WTC11 (cell line): Measurements from ENCODE around the gene NEK6. TPM values are rescaled to one million over a fixed set of nuclear protein-coding genes. Genes with fewer than 3 reads are reported as not detected.

Experiments
- ATAC-seq: fragments of 200-7000 bp; cut with Tn5 transposase; 2 replicates; pipeline ENCODE4 v1.10.0; 2021; ENCODE audit warnings: mild to moderate bottlenecking, moderate library complexity
- CTCF ChIA-PET: fragments of 300-600 bp; sonication (Branson Sonifier 250); formaldehyde crosslinking; loops from one replicate; lab custom pipeline; 2021; ENCODE audit warnings: antibody characterized with exemption; lab: Charles Lee
- POLR2A ChIA-PET: fragments of 350-600 bp; sonication (Branson Sonifier 250); formaldehyde crosslinking; loops from one replicate; lab custom pipeline; 2021; ENCODE audit warnings: antibody characterized with exemption; lab: Charles Lee
- DNase-seq: peaks from one replicate; pipeline ENCODE4 v3.0.0; 2021; ENCODE audit warnings: low spot score
- H3K27ac Mint-ChIP-seq: 2 replicates; pipeline ENCODE4 v1.8.0; 2021; ENCODE audit warnings: mixed read lengths
- H3K27me3 Mint-ChIP-seq: 2 replicates; pipeline ENCODE4 v1.8.0; 2021; ENCODE audit warnings: low read depth, mild to moderate bottlenecking, moderate library complexity, mixed read lengths
- H3K36me3 Mint-ChIP-seq: 2 replicates; pipeline ENCODE4 v1.8.0; 2021; ENCODE audit warnings: mixed read lengths
- H3K4me1 Mint-ChIP-seq: 2 replicates; pipeline ENCODE4 v1.8.0; 2022; ENCODE audit warnings: mixed read lengths
- H3K4me3 Mint-ChIP-seq: 2 replicates; pipeline ENCODE4 v1.8.0; 2021; ENCODE audit warnings: mild to moderate bottlenecking, moderate library complexity, mixed read lengths
- H3K9me3 Mint-ChIP-seq: 2 replicates; pipeline ENCODE4 v1.8.0; 2021; ENCODE audit warnings: mixed read lengths
- ATF3 ChIP-seq: sonication (generic); formaldehyde crosslinking; conservative IDR thresholded peaks from 2 replicates; pipeline ENCODE4 v1.8.1; 2022; ENCODE audit warnings: mild to moderate bottlenecking, missing genetic modification reagents
- CREM ChIP-seq: sonication (generic); formaldehyde crosslinking; IDR thresholded peaks from 2 replicates; pipeline ENCODE4 v1.8.1; 2022; ENCODE audit warnings: mild to moderate bottlenecking, missing genetic modification reagents, moderate library complexity
- ERG ChIP-seq: fragments of 250-450 bp; sonication (Bioruptor Pico); IDR thresholded peaks from 2 replicates; pipeline ENCODE4 v1.8.0; 2021; ENCODE audit warnings: mild to moderate bottlenecking
- ETV6 ChIP-seq: sonication (generic); formaldehyde crosslinking; IDR thresholded peaks from 2 replicates; pipeline ENCODE4 v1.8.1; 2022; ENCODE audit warnings: mild to moderate bottlenecking, missing genetic modification reagents
- GTF2I ChIP-seq: fragments of 250-450 bp; sonication (Bioruptor Pico); conservative IDR thresholded peaks from 2 replicates; pipeline ENCODE4 v1.4.0; 2021; ENCODE audit warnings: mild to moderate bottlenecking
- JAZF1 ChIP-seq: fragments of 250-450 bp; sonication (Bioruptor Pico); IDR thresholded peaks from 2 replicates; pipeline ENCODE4 v1.9.0; 2021; ENCODE audit warnings: moderate library complexity, mild to moderate bottlenecking, inconsistent platforms
- MLX ChIP-seq: sonication (generic); formaldehyde crosslinking; IDR thresholded peaks from 2 replicates; pipeline ENCODE4 v1.8.1; 2023; ENCODE audit warnings: mild to moderate bottlenecking, missing genetic modification reagents, moderate library complexity
- MXD4 ChIP-seq: fragments of 250-450 bp; sonication (Bioruptor Pico); IDR thresholded peaks from 2 replicates; pipeline ENCODE4 v1.8.0; 2021; ENCODE audit warnings: mild to moderate bottlenecking, moderate library complexity, borderline replicate concordance
- NFATC4 ChIP-seq: fragments of 250-450 bp; sonication (Bioruptor Pico); IDR thresholded peaks from 2 replicates; pipeline ENCODE4 v1.9.0; 2021; ENCODE audit warnings: mild to moderate bottlenecking
- SMAD4 ChIP-seq: sonication (generic); formaldehyde crosslinking; IDR thresholded peaks from 2 replicates; pipeline ENCODE4 v1.8.0; 2022; ENCODE audit warnings: mild to moderate bottlenecking, missing genetic modification reagents
- SOX15 ChIP-seq: fragments of 250-450 bp; sonication (Bioruptor Pico); IDR thresholded peaks from 2 replicates; pipeline ENCODE4 v1.9.0; 2021; ENCODE audit warnings: mild to moderate bottlenecking
- TEAD4 ChIP-seq: sonication (generic); formaldehyde crosslinking; IDR thresholded peaks from 2 replicates; pipeline ENCODE4 v1.8.0; 2022; ENCODE audit warnings: mild to moderate bottlenecking, missing genetic modification reagents
- ZBTB21 ChIP-seq: sonication (generic); formaldehyde crosslinking; IDR thresholded peaks from 2 replicates; pipeline ENCODE4 v1.8.1; 2023; ENCODE audit warnings: mild to moderate bottlenecking, missing genetic modification reagents, borderline replicate concordance
- ZNF219 ChIP-seq: sonication (generic); formaldehyde crosslinking; IDR thresholded peaks from 2 replicates; pipeline ENCODE4 v1.8.0; 2023; ENCODE audit warnings: missing genetic modification reagents, mild to moderate bottlenecking, borderline replicate concordance
- ZNF416 ChIP-seq: fragments of 250-450 bp; sonication (Bioruptor Pico); IDR thresholded peaks from 2 replicates; pipeline ENCODE4 v1.9.0; 2021; ENCODE audit warnings: mild to moderate bottlenecking, inconsistent platforms
- ZNF423 ChIP-seq: fragments of 250-450 bp; sonication (Bioruptor Pico); IDR thresholded peaks from 2 replicates; pipeline ENCODE4 v2.1.2; 2022; ENCODE audit warnings: mild to moderate bottlenecking, moderate library complexity
- total RNA-seq: library from RNA; stranded (reverse); gene quantifications from 3 replicates; pipeline ENCODE4 v1.2.3, GENCODE V29; 2021
- TF ChIP-seq, protein P1 (sequence below): fragments of 250-450 bp; sonication (Bioruptor Pico); IDR thresholded peaks from 2 replicates; pipeline ENCODE4 v1.9.0; 2021; ENCODE audit warnings: moderate library complexity, mild to moderate bottlenecking, inconsistent platforms, borderline replicate concordance
- TF ChIP-seq, protein P2 (sequence below): sonication (generic); formaldehyde crosslinking; IDR thresholded peaks from 2 replicates; pipeline ENCODE4 v1.8.1; 2023; ENCODE audit warnings: mild to moderate bottlenecking, moderate library complexity, missing genetic modification reagents
- TF ChIP-seq, protein P3 (sequence below): sonication (generic); formaldehyde crosslinking; IDR thresholded peaks from 2 replicates; pipeline ENCODE4 v1.8.0; 2022; ENCODE audit warnings: mild to moderate bottlenecking, missing genetic modification reagents
- TF ChIP-seq, protein P4 (sequence below): sonication (generic); formaldehyde crosslinking; IDR thresholded peaks from 2 replicates; pipeline ENCODE4 v1.8.1; 2022; ENCODE audit warnings: low read depth, mild to moderate bottlenecking, moderate library complexity, missing genetic modification reagents, borderline replicate concordance

The NEK6 gene
- total RNA-seq, 1 experiment from 2014 or later, result 23.0 TPM

- Mint-ChIP-seq H3K36me3 (no peaks in the 10 kb centered on the region), H3K4me1 (peaks cover 3% of the 10 kb centered on the region; the same call in 1 of the 2 replicates), H3K27ac (peak overlapping the region; percentile 50; the same call in 1 of the 2 replicates), H3K9me3 (no peaks in the 10 kb centered on the region), H3K4me3 (no peak overlapping the region), H3K27me3 (no peaks in the 10 kb centered on the region)
- ATAC-seq (no peak), DNase-seq (no peak)
- POLR2A ChIA-PET, result no interaction called here
- no peak for TF ChIP-seq ERG (CRISPR knock-in tag)
- TF ChIP-seq MLX (CRISPR knock-in tag), result no peak
- TF ChIP-seq, protein P1, sequence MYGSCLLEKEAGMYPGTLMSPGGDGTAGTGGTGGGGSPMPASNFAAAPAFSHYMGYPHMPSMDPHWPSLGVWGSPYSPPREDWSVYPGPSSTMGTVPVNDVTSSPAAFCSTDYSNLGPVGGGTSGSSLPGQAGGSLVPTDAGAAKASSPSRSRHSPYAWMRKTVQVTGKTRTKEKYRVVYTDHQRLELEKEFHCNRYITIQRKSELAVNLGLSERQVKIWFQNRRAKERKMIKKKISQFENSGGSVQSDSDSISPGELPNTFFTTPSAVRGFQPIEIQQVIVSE (CRISPR knock-in tag), result no peak
- no peak for TF ChIP-seq ZNF416 (CRISPR knock-in tag)
- no peak for TF ChIP-seq MXD4 (CRISPR knock-in tag)
- TF ChIP-seq NFATC4 (CRISPR knock-in tag), result no peak
- CTCF ChIA-PET, result interaction anchor here (0.8 kb wide), 1 partner anchor 40 kb away, joined by 3 read pairs; no protein-coding TSS in a partner anchor
Measured at GRCh38 chr9:124285903-124286291, 28.1 kb downstream of the NEK6 start.

DNA sequence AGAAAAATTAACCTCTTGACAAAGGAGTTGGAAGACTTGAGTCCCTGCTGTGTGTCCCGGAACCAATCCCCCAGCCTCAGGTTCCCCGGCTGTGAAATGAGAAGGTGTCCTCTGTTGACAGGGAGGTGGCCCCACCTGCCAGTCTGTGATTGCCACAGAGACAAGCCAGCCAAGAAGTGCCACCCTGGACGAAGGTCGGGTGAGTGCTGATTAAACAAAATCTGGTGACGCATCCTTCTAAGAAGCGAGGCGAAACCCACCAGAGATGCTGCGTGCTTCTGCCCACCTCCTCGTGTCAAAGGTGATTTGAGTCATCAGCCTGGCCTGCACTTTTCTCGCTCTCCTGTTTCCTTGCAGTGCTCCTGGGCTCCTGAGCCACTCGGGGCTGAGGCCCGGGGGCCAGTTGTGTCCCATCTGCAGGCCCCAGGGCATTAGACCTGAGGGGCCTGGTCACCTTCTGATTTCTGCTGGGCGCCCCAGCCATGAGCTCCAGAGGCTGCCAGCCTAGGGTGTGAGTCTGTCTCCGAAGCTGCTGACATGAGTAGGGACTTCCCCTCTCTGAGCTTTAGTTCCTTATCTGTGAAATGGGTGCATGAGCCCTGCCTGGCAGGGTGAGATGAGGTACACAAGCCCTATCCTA lies 28.7 kb downstream of the NEK6 start:
- DNase-seq (no peak), ATAC-seq (no peak)
- H3K27ac Mint-ChIP-seq, result peak overlapping the region; percentile 50; the same call in 1 of the 2 replicates
- TF ChIP-seq, protein P2, sequence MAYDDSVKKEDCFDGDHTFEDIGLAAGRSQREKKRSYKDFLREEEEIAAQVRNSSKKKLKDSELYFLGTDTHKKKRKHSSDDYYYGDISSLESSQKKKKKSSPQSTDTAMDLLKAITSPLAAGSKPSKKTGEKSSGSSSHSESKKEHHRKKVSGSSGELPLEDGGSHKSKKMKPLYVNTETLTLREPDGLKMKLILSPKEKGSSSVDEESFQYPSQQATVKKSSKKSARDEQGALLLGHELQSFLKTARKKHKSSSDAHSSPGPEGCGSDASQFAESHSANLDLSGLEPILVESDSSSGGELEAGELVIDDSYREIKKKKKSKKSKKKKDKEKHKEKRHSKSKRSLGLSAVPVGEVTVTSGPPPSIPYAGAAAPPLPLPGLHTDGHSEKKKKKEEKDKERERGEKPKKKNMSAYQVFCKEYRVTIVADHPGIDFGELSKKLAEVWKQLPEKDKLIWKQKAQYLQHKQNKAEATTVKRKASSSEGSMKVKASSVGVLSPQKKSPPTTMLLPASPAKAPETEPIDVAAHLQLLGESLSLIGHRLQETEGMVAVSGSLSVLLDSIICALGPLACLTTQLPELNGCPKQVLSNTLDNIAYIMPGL (CRISPR knock-in tag), result no peak
- TF ChIP-seq ZBTB21 (CRISPR knock-in tag), result no peak
- TF ChIP-seq ERG (CRISPR knock-in tag), result no peak
- no peak for TF ChIP-seq ZNF416 (CRISPR knock-in tag)
- no peak for TF ChIP-seq ZNF423
- TF ChIP-seq ATF3 (CRISPR knock-in tag), result no peak
- TF ChIP-seq, protein P3, sequence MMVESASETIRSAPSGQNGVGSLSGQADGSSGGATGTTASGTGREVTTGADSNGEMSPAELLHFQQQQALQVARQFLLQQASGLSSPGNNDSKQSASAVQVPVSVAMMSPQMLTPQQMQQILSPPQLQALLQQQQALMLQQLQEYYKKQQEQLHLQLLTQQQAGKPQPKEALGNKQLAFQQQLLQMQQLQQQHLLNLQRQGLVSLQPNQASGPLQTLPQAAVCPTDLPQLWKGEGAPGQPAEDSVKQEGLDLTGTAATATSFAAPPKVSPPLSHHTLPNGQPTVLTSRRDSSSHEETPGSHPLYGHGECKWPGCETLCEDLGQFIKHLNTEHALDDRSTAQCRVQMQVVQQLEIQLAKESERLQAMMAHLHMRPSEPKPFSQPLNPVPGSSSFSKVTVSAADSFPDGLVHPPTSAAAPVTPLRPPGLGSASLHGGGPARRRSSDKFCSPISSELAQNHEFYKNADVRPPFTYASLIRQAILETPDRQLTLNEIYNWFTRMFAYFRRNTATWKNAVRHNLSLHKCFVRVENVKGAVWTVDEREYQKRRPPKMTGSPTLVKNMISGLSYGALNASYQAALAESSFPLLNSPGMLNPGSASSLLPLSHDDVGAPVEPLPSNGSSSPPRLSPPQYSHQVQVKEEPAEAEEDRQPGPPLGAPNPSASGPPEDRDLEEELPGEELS (CRISPR knock-in tag), result no peak
- TF ChIP-seq CREM, result no peak
- TF ChIP-seq GTF2I (CRISPR knock-in tag), result no peak
- TF ChIP-seq TEAD4 (CRISPR knock-in tag), result no peak
- no peak for TF ChIP-seq MLX (CRISPR knock-in tag)
- no peak for TF ChIP-seq ZNF219 (CRISPR knock-in tag)
- TF ChIP-seq JAZF1 (CRISPR knock-in tag), result no peak
- no peak for TF ChIP-seq SMAD4 (CRISPR knock-in tag)
- no peak for TF ChIP-seq ETV6 (CRISPR knock-in tag)
- no peak for TF ChIP-seq SOX15 (CRISPR knock-in tag)
- TF ChIP-seq, protein P4, sequence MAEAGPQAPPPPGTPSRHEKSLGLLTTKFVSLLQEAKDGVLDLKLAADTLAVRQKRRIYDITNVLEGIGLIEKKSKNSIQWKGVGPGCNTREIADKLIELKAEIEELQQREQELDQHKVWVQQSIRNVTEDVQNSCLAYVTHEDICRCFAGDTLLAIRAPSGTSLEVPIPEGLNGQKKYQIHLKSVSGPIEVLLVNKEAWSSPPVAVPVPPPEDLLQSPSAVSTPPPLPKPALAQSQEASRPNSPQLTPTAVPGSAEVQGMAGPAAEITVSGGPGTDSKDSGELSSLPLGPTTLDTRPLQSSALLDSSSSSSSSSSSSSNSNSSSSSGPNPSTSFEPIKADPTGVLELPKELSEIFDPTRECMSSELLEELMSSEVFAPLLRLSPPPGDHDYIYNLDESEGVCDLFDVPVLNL (CRISPR knock-in tag), result no peak
- TF ChIP-seq, protein P1 (CRISPR knock-in tag), result no peak
- H3K4me3 Mint-ChIP-seq, result no peak overlapping the region
- peaks cover 5% of the 10 kb centered on the region; the same call in 1 of the 2 replicates for H3K4me1 Mint-ChIP-seq
- H3K9me3 Mint-ChIP-seq, result no peaks in the 10 kb centered on the region
- H3K27me3 Mint-ChIP-seq, result no peaks in the 10 kb centered on the region
- CTCF ChIA-PET, result no interaction called here
- no peaks in the 10 kb centered on the region for H3K36me3 Mint-ChIP-seq
- POLR2A ChIA-PET, result no interaction called here
